Jurkat, Clone E6-1 (cell line): ENCODE measurements around the gene RBCK1. TPM values are rescaled to one million over a fixed set of nuclear protein-coding genes. Genes with fewer than 3 reads are reported as not detected.
"Not testable (repeated sequence)": the region's sequence is repeated elsewhere in the genome, so short reads cannot be mapped to it uniquely, and the experiment has no call there.

Experiments used
- DNase-seq: peaks from one replicate; pipeline ENCODE4 v3.0.0-alpha.2; 2011; ENCODE audit warnings: low read depth, low spot score
- H3K4me3 ChIP-seq: 2 replicates; pipeline ENCODE4 v1.5.1; 2011; ENCODE audit warnings: mild to moderate bottlenecking, low read length, control low read depth, moderate library complexity
- polyA plus RNA-seq: library from polyadenylated mRNA; unstranded; fragments of >200 nt; gene quantifications from one replicate; pipeline ENCODE4 v1.2.1, GENCODE V29; 2012; ENCODE audit warnings: missing spikeins; ENCODE audit not compliant: insufficient read length, insufficient read depth

RBCK1 gene
- polyA plus RNA-seq: 112 TPM

GRCh38 chr20:407953-408842 is at the start of gene RBCK1:
Gene RBCK1, plus strand, starts transcription at chr20:408299. Its CDS starts 459 bp downstream, at chr20:408758.
- DNase-seq: peak; percentile 77

GRCh38 chr20:358891-359555 is 49.1 kb upstream of the RBCK1 start:
- H3K4me3 ChIP-seq: no peak overlapping the region
- DNase-seq: no peak

More at GRCh38 chr20:407953-408842, at the start of gene RBCK1:
- peak within 1 kb of the TSS; percentile 98 for H3K4me3 ChIP-seq

GRCh38 chr20:361561-361960 is 46.5 kb upstream of the RBCK1 start:
- no peak overlapping the region for H3K4me3 ChIP-seq
- no peak for DNase-seq

GRCh38 chr20:362271-363254 is 45.5 kb upstream of the RBCK1 start:
- no peak overlapping the region for H3K4me3 ChIP-seq
- peak; percentile 32 for DNase-seq

GRCh38 chr20:363319-364078 is 44.6 kb upstream of the RBCK1 start:
- no peak for DNase-seq
- H3K4me3 ChIP-seq: no peak overlapping the region

GRCh38 chr20:364905-365794 is 42.9 kb upstream of the RBCK1 start:
- DNase-seq: no peak
- H3K4me3 ChIP-seq: no peak overlapping the region

- no peak for DNase-seq
These were observed 41.9 kb upstream of the RBCK1 start for GRCh38 chr20:366041-366718.

GRCh38 chr20:366719-367485 is 41.2 kb upstream of the RBCK1 start:
- no peak overlapping the region for H3K4me3 ChIP-seq
- no peak for DNase-seq

More at GRCh38 chr20:366041-366718, 41.9 kb upstream of the RBCK1 start:
- H3K4me3 ChIP-seq: no peak overlapping the region

- DNase-seq: no peak
- no peak overlapping the region for H3K4me3 ChIP-seq
These were observed 40.6 kb upstream of the RBCK1 start for GRCh38 chr20:367486-367887.

- DNase-seq: no peak
- no peak overlapping the region for H3K4me3 ChIP-seq
These were observed 39.2 kb upstream of the RBCK1 start for GRCh38 chr20:368915-369314.

- DNase-seq: no peak
- no peak overlapping the region for H3K4me3 ChIP-seq
These were observed 37.9 kb upstream of the RBCK1 start for GRCh38 chr20:370151-370600.

- no peak for DNase-seq
- H3K4me3 ChIP-seq: no peak overlapping the region
These were observed 36.9 kb upstream of the RBCK1 start for GRCh38 chr20:370977-371754.

GRCh38 chr20:371755-372542 is 36.1 kb upstream of the RBCK1 start:
- H3K4me3 ChIP-seq: no peak overlapping the region
- DNase-seq: no peak

- not testable (repeated sequence) for H3K4me3 ChIP-seq, DNase-seq
These were observed 35.5 kb upstream of the RBCK1 start for GRCh38 chr20:372543-373082.
